Measurements from ENCODE around the gene CXCL13.
"Not testable (repeated sequence)": the region's sequence is repeated elsewhere in the genome, so short reads cannot be mapped to it uniquely, and the experiment has no call there.

DNA sequence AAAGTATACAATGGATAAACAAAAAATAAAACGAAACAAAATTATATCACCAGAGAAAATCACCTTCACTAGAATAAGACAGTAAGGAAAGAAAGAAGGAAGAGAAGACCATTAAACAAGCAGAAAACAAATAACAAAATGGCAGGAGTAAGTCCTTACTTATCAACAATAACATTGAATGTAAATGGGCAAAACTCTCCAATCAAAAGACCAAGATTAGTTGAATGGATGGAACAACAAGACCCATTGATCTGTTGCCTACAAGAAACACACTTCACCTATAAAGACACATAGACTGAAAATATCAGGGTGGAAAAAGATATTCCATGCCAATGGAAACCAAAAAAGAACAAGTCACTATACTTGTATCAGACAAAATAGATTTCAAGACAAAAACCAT lies 38.4 kb downstream of the CXCL13 start:
- not testable (repeated sequence) for TF ChIP-seq POLR2A, EP300 (IDR thresholded peaks at IDR 0.05)
- TF ChIP-seq, protein P1, sequence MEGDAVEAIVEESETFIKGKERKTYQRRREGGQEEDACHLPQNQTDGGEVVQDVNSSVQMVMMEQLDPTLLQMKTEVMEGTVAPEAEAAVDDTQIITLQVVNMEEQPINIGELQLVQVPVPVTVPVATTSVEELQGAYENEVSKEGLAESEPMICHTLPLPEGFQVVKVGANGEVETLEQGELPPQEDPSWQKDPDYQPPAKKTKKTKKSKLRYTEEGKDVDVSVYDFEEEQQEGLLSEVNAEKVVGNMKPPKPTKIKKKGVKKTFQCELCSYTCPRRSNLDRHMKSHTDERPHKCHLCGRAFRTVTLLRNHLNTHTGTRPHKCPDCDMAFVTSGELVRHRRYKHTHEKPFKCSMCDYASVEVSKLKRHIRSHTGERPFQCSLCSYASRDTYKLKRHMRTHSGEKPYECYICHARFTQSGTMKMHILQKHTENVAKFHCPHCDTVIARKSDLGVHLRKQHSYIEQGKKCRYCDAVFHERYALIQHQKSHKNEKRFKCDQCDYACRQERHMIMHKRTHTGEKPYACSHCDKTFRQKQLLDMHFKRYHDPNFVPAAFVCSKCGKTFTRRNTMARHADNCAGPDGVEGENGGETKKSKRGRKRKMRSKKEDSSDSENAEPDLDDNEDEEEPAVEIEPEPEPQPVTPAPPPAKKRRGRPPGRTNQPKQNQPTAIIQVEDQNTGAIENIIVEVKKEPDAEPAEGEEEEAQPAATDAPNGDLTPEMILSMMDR (IDR thresholded peaks at IDR 0.05): not testable (repeated sequence)
